HCT116 (cell line): ENCODE measurements around the gene CST6. TPM values are rescaled to one million over a fixed set of nuclear protein-coding genes. Genes with fewer than 3 reads are reported as not detected.

Experiments used
- ATAC-seq: fragments of 200-7000 bp; cut with Tn5 transposase; 2 replicates; pipeline ENCODE4 v1.9.1; 2020; ENCODE audit warnings: mild to moderate bottlenecking, moderate library complexity
- BruUV-seq: library from RNA; stranded (reverse); fragments of 400-500 nt; replicated peaks from 2 replicates; lab custom pipeline; 2021; lab: Mats Ljungman, UMichigan
- CTCF ChIA-PET: fragments of 300-600 bp; sonication (Branson Sonifier 250); formaldehyde crosslinking; loops from one replicate; lab custom pipeline; 2021; ENCODE audit warnings: antibody characterized with exemption; lab: Charles Lee
- POLR2A ChIA-PET: fragments of 300-600, 350-600 bp; sonication (Branson Sonifier 250); formaldehyde crosslinking; loops from one replicate; lab custom pipeline; 2021; ENCODE audit warnings: antibody characterized with exemption; lab: Charles Lee
- RAD21 ChIA-PET, 2 experiments: fragments of 300-600 bp; sonication (Branson Sonifier 250); formaldehyde crosslinking; loops; one replicate each; lab custom pipeline; 2023; ENCODE audit warnings: low total read pairs in 2 of 2; ENCODE audit not compliant: uncharacterized antibody in 2 of 2, unreplicated experiment in 2 of 2, low non-redundant PET in 1 of 2; lab: Charles Lee
- DNase-seq: peaks from one replicate; pipeline ENCODE4 v3.0.0-alpha.2; 2010; ENCODE audit warnings: low read depth, low spot score
- H2AFZ ChIP-seq: fragments of 200-600 bp; shearing (Covaris generic), sonication (generic); 2 replicates; pipeline ENCODE4 v1.6.1; 2017; ENCODE audit warnings: low read depth, mixed run types, mixed read lengths, antibody characterized with exemption, low read length; ENCODE audit not compliant: poor library complexity, severe bottlenecking
- H3K27ac ChIP-seq: 2 replicates; pipeline ENCODE4 v1.5.1; 2012; ENCODE audit warnings: low read depth, low read length
- H3K27me3 ChIP-seq: fragments of 200-600 bp; sonication (generic); 2 replicates; pipeline ENCODE4 v1.6.1; 2016; ENCODE audit warnings: mixed run types, low read length, mixed read lengths; ENCODE audit not compliant: insufficient read depth
- H3K36me3 ChIP-seq, 2 experiments: fragments of 200-500 bp in 1 of 2; fragments of 200-600 bp in 1 of 2; sonication (Bioruptor generic) in 1 of 2; sonication (generic) in 1 of 2; 2 replicates each; pipeline versions ENCODE4 v1.5.1 to v1.6.1; 2014 to 2016; ENCODE audit warnings: low read length in 2 of 2, inconsistent platforms in 1 of 2, mixed read lengths in 1 of 2, mixed run types in 1 of 2; ENCODE audit not compliant: insufficient read depth in 2 of 2, control insufficient read depth in 1 of 2
- H3K4me1 ChIP-seq, 2 experiments: fragments of 200-600 bp in 1 of 2; sonication (generic) in 1 of 2; 2 replicates each; pipeline versions ENCODE4 v1.5.1 to v1.6.1; 2012 to 2017; ENCODE audit warnings: low read length in 2 of 2, inconsistent platforms in 1 of 2, mild to moderate bottlenecking in 1 of 2, mixed read lengths in 1 of 2, mixed run types in 1 of 2, moderate library complexity in 1 of 2; ENCODE audit not compliant: insufficient read depth in 2 of 2, control insufficient read depth in 1 of 2
- H3K4me2 ChIP-seq: fragments of 200-600 bp; sonication (generic); 2 replicates; pipeline ENCODE4 v1.6.1; 2017; ENCODE audit warnings: mixed run types, low read length, mixed read lengths
- H3K4me3 ChIP-seq, 2 experiments: fragments of 200-600 bp in 1 of 2; sonication (generic) in 1 of 2; replicated peaks in 1 of 2; 2 replicates each; pipeline ENCODE4 v1.5.1; 2011 to 2016; ENCODE audit warnings: low read length in 2 of 2, control low read depth in 1 of 2, low read depth in 1 of 2, mild to moderate bottlenecking in 1 of 2, mixed read lengths in 1 of 2, mixed run types in 1 of 2
- H3K79me2 ChIP-seq: fragments of 200-600 bp; sonication (generic); 2 replicates; pipeline ENCODE4 v1.6.1; 2017; ENCODE audit warnings: mild to moderate bottlenecking, mixed run types, low read length, moderate library complexity, mixed read lengths; ENCODE audit not compliant: insufficient read depth
- H3K9ac ChIP-seq: fragments of 200-600 bp; sonication (generic); 2 replicates; pipeline ENCODE4 v1.6.1; 2016; ENCODE audit warnings: low read length, mixed read lengths
- H3K9me2 ChIP-seq: fragments of 200-600 bp; sonication (generic), shearing (Covaris generic); 2 replicates; pipeline ENCODE4 v1.6.1; 2017; ENCODE audit warnings: mixed run types, mild to moderate bottlenecking, moderate library complexity; ENCODE audit not compliant: insufficient read depth
- H3K9me3 ChIP-seq, 2 experiments: fragments of 200-500 bp in 1 of 2; fragments of 200-600 bp in 1 of 2; sonication (Bioruptor generic) in 1 of 2; sonication (generic) in 1 of 2; 2 replicates each; pipeline ENCODE4 v1.6.1; 2014 to 2017; ENCODE audit warnings: low read length in 2 of 2, mixed read lengths in 2 of 2, inconsistent platforms in 1 of 2, low read depth in 1 of 2, mild to moderate bottlenecking in 1 of 2, mixed run types in 1 of 2, moderate library complexity in 1 of 2; ENCODE audit not compliant: control insufficient read depth in 1 of 2, insufficient read depth in 1 of 2
- H4K20me1 ChIP-seq: fragments of 200-600 bp; sonication (generic), shearing (Covaris generic); 2 replicates; pipeline ENCODE4 v1.6.1; 2017; ENCODE audit warnings: mixed run types, mild to moderate bottlenecking, moderate library complexity; ENCODE audit not compliant: insufficient read depth
- ATF3 ChIP-seq: IDR thresholded peaks from 2 replicates; pipeline ENCODE4 v1.6.1; 2012
- CTCF ChIP-seq, 3 experiments: fragments of 200-600 bp in 1 of 3; sonication (generic) in 1 of 3; IDR thresholded peaks in 2 of 3; conservative IDR thresholded peaks in 1 of 3; 2 replicates each; pipeline ENCODE4 v1.5.1; 2012 to 2017; ENCODE audit warnings: low read depth in 2 of 3, low read length in 2 of 3, antibody characterized with exemption in 1 of 3, borderline replicate concordance in 1 of 3, control low read depth in 1 of 3, mild to moderate bottlenecking in 1 of 3, mixed read lengths in 1 of 3, mixed run types in 1 of 3, moderate library complexity in 1 of 3; ENCODE audit not compliant: insufficient read depth in 1 of 3
- EZH2 ChIP-seq: fragments of 200-600 bp; sonication (generic); IDR thresholded peaks from 2 replicates; pipeline ENCODE4 v1.6.1; 2017; ENCODE audit warnings: antibody characterized with exemption, mixed run types
- FOSL1 ChIP-seq: IDR thresholded peaks from 2 replicates; pipeline ENCODE4 v1.6.1; 2012; ENCODE audit warnings: low read depth
- MAX ChIP-seq: IDR thresholded peaks from 2 replicates; pipeline ENCODE4 v1.6.1; 2012
- RAD21 ChIP-seq: IDR thresholded peaks from 2 replicates; pipeline ENCODE4 v1.6.1; 2012; ENCODE audit warnings: low read depth, mild to moderate bottlenecking
- SRF ChIP-seq: IDR thresholded peaks from 2 replicates; pipeline ENCODE4 v1.6.1; 2012; ENCODE audit warnings: low read depth
- YY1 ChIP-seq: IDR thresholded peaks from 2 replicates; pipeline ENCODE4 v1.6.1; 2011; ENCODE audit warnings: low read length, low read depth, moderate library complexity, mild to moderate bottlenecking; ENCODE audit not compliant: insufficient replicate concordance; ENCODE audit errors: extremely low read depth
- intact Hi-C: fragments of 100-400 bp; cut with micrococcal nuclease; formaldehyde crosslinking; loops from 2 replicates; pipeline ENCODE4 v1.10.0; 2022
- total RNA-seq: library from RNA; stranded (reverse); gene quantifications from one replicate; pipeline ENCODE4 v1.2.1, GENCODE V29; 2021; ENCODE audit not compliant: unreplicated experiment

CST6 gene
- total RNA-seq, 1 experiment from 2014 or later: 68.1 TPM

- Histone ChIP-seq H3K36me3 (peaks cover 12 to 14% of the 10 kb centered on the region in 2 experiments; a peak in 3 of 4 replicates), H3K79me2 (peaks cover 33% of the 10 kb centered on the region), H3K9ac (peak overlapping the region; percentile 79), H3K4me2 (peak overlapping the region; percentile 92)
- BruUV-seq: no TSS peak
- TF ChIP-seq ATF3 (no peak), MAX (no peak), EZH2 (no peak), RAD21 (no peak), CTCF (IDR thresholded peaks at IDR 0.05 in 2 of 3, conservative IDR thresholded peaks at IDR 0.05 in 1 of 3; ENCODE audit: borderline replicate concordance in 1 of 3, insufficient read depth in 1 of 3, low read depth in 2 of 3, low read length in 2 of 3) (peak in 2 of 3 experiments; percentile 7 to 14; a peak in 1 of 6 replicates), YY1 (no peak), SRF (no peak), FOSL1 (no peak)
- TF ChIP-seq, all 23 proteins: peak for 1
- ChIA-PET RAD21 (interaction anchor here in 1 of 2 experiments (0.6 kb wide), 1 partner anchor 191 kb away, joined by 3 read pairs; no protein-coding TSS in a partner anchor), CTCF (interaction anchor here (1.2 to 1.9 kb wide), 3 partner anchors 48 to 191 kb away, joined by 3 to 6 read pairs (median 4); partner anchors contain the start of genes BANF1 and EIF1AD), POLR2A (interaction anchor here (1.8 kb wide), 1 partner anchor 159 kb away, joined by 5 read pairs; no protein-coding TSS in a partner anchor)
- H3K27ac ChIP-seq: peak overlapping the region; percentile 83
- H3K4me1 ChIP-seq: peaks cover 21% of the 10 kb centered on the region in 2 experiments
- intact Hi-C loops: no loop called here
- no peak for ATAC-seq
- H3K4me3 ChIP-seq: peak overlapping the region in 1 of 2 experiments; percentile 79; a peak in 3 of 4 replicates
- DNase-seq: no peak
- no peaks in the 10 kb centered on the region for H4K20me1 ChIP-seq
- no peaks in the 10 kb centered on the region for H3K9me2 ChIP-seq
- H3K9me3 ChIP-seq: no peaks in the 10 kb centered on the region
- H2AFZ ChIP-seq: no peak overlapping the region
- H3K27me3 ChIP-seq: no peaks in the 10 kb centered on the region
These were observed 38.9 kb downstream of the CST6 start for GRCh38 chr11:66050581-66051231.
